Measurements from ENCODE around the gene RTBDN. TPM values are rescaled to one million over a fixed set of nuclear protein-coding genes. Genes with fewer than 3 reads are reported as not detected.
A peak's percentile ranks its signal among the peaks of the same experiment; 100 is the strongest.
"Not testable (repeated sequence)": the region's sequence is repeated elsewhere in the genome, so short reads cannot be mapped to it uniquely, and the experiment has no call there.

RTBDN gene
- total RNA-seq, 1 donor from 2014 or later: not detected

DNA sequence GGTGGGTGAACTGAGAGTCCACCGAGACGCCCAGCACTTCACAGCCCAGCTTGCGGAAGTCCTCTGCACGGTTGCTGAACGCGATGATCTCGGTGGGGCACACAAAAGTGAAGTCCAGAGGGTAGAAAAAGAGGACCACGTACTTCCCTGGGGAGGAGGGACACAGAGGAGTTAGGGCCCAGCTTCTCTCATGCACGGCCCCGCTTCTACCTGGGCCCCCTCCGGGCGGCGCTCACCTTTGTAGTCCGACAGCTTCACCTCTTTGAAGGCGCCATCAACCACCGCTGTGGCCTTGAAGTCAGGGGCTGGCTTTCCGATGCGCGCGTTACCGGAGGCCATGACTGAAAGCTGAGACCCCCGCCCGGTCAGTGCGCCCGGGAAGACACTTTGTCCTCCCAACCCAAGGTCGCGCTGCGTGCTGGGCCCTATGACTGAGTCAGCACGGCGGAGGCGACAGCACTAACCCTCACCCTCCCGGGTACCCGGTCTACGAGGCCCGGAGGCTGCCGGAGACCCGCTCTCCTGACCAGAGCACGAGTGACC is 33.4 kb downstream of the RTBDN start:
- H3K4me1 ChIP-seq: peaks cover 37% of the 10 kb centered on the region
- peaks cover 38% of the 10 kb centered on the region for H3K36me3 ChIP-seq
- H3K9me3 ChIP-seq (replicated peaks): no peaks in the 10 kb centered on the region
- DNase-seq: no peak
- peak overlapping the region; percentile 98 for H3K4me3 ChIP-seq
- TF ChIP-seq, protein P1, sequence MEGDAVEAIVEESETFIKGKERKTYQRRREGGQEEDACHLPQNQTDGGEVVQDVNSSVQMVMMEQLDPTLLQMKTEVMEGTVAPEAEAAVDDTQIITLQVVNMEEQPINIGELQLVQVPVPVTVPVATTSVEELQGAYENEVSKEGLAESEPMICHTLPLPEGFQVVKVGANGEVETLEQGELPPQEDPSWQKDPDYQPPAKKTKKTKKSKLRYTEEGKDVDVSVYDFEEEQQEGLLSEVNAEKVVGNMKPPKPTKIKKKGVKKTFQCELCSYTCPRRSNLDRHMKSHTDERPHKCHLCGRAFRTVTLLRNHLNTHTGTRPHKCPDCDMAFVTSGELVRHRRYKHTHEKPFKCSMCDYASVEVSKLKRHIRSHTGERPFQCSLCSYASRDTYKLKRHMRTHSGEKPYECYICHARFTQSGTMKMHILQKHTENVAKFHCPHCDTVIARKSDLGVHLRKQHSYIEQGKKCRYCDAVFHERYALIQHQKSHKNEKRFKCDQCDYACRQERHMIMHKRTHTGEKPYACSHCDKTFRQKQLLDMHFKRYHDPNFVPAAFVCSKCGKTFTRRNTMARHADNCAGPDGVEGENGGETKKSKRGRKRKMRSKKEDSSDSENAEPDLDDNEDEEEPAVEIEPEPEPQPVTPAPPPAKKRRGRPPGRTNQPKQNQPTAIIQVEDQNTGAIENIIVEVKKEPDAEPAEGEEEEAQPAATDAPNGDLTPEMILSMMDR (IDR thresholded peaks at IDR 0.05; ENCODE audit: borderline replicate concordance): no peak
- no peaks in the 10 kb centered on the region for H3K27me3 ChIP-seq (ENCODE audit: low read depth)
- H3K27ac ChIP-seq (replicated peaks): peak overlapping the region; percentile 93
- intact Hi-C loops (cut with micrococcal nuclease): no loop called here

GRCh38 chr19:12800466-12800770 is 34.0 kb downstream of the RTBDN start:
- no peaks in the 10 kb centered on the region for H3K27me3 ChIP-seq (ENCODE audit: low read depth)
- TF ChIP-seq, protein P1 (IDR thresholded peaks at IDR 0.05; ENCODE audit: borderline replicate concordance): no peak
- H3K36me3 ChIP-seq: peaks cover 38% of the 10 kb centered on the region
- no peaks in the 10 kb centered on the region for H3K9me3 ChIP-seq (replicated peaks)
- peak overlapping the region; percentile 98 for H3K4me3 ChIP-seq
- peaks cover 40% of the 10 kb centered on the region for H3K4me1 ChIP-seq
- intact Hi-C loops (cut with micrococcal nuclease): no loop called here
- peak overlapping the region; percentile 93 for H3K27ac ChIP-seq (replicated peaks)
- no peak for DNase-seq

GRCh38 chr19:12799742-12800465 is 34.5 kb downstream of the RTBDN start:
- no peak for DNase-seq
- H3K4me3 ChIP-seq: peak overlapping the region; percentile 98
- H3K27me3 ChIP-seq (ENCODE audit: low read depth): no peaks in the 10 kb centered on the region
- peaks cover 40% of the 10 kb centered on the region for H3K4me1 ChIP-seq
- H3K9me3 ChIP-seq (replicated peaks): no peaks in the 10 kb centered on the region
- TF ChIP-seq, protein P1 (IDR thresholded peaks at IDR 0.05; ENCODE audit: borderline replicate concordance): no peak
- intact Hi-C loops (cut with micrococcal nuclease): no loop called here
- peak overlapping the region; percentile 93 for H3K27ac ChIP-seq (replicated peaks)
- peaks cover 38% of the 10 kb centered on the region for H3K36me3 ChIP-seq

GRCh38 chr19:12797607-12798006 is 36.8 kb downstream of the RTBDN start:
- DNase-seq; H3K27me3 ChIP-seq (ENCODE audit: low read depth); H3K27ac ChIP-seq (replicated peaks); intact Hi-C loops (cut with micrococcal nuclease); H3K4me3 ChIP-seq; H3K9me3 ChIP-seq (replicated peaks): not testable (repeated sequence)
- peaks cover 38% of the 10 kb centered on the region for H3K36me3 ChIP-seq
- peaks cover 60% of the 10 kb centered on the region for H3K4me1 ChIP-seq

- intact Hi-C loops (cut with micrococcal nuclease): no loop called here
- H3K4me3 ChIP-seq: no peak overlapping the region
- TF ChIP-seq, protein P1 (IDR thresholded peaks at IDR 0.05; ENCODE audit: borderline replicate concordance): no peak
- H3K9me3 ChIP-seq (replicated peaks): no peaks in the 10 kb centered on the region
- no peaks in the 10 kb centered on the region for H3K27me3 ChIP-seq (ENCODE audit: low read depth)
- H3K36me3 ChIP-seq: peaks cover 38% of the 10 kb centered on the region
- H3K27ac ChIP-seq (replicated peaks): peak overlapping the region; percentile 96
- no peak for DNase-seq
- peaks cover 60% of the 10 kb centered on the region for H3K4me1 ChIP-seq
These were observed 37.2 kb downstream of the RTBDN start for GRCh38 chr19:12797141-12797587.
